IPS-20b (cell line): ENCODE data around the gene FGD6.

Source experiments
- H3K27ac ChIP-seq: one replicate; pipeline ENCODE4 v1.5.1; 2013; ENCODE audit warnings: low read length
- H3K27me3 ChIP-seq: 2 replicates; pipeline ENCODE4 v1.6.1; 2013; ENCODE audit warnings: mild to moderate bottlenecking, low read length, inconsistent platforms; ENCODE audit not compliant: insufficient read depth
- H3K36me3 ChIP-seq: 2 replicates; pipeline ENCODE4 v1.6.1; 2013; ENCODE audit warnings: low read depth, mild to moderate bottlenecking, inconsistent platforms, low read length, moderate library complexity; ENCODE audit not compliant: insufficient read depth
- H3K4me1 ChIP-seq: 2 replicates; pipeline ENCODE4 v1.6.1; 2013; ENCODE audit warnings: mild to moderate bottlenecking, control low read depth, inconsistent platforms, low read length, moderate library complexity; ENCODE audit not compliant: insufficient read depth
- H3K4me3 ChIP-seq: 2 replicates; pipeline ENCODE4 v1.5.1; 2013; ENCODE audit warnings: mild to moderate bottlenecking, low read length, inconsistent platforms
- H3K9ac ChIP-seq: 2 replicates; pipeline ENCODE4 v1.6.1; 2013; ENCODE audit warnings: low read depth, mild to moderate bottlenecking, inconsistent platforms, low read length, moderate library complexity
- H3K9me3 ChIP-seq: 2 replicates; pipeline ENCODE4 v1.6.1; 2013; ENCODE audit warnings: mild to moderate bottlenecking, low read depth, low read length, inconsistent platforms; ENCODE audit not compliant: insufficient read depth

FGD6 gene

GRCh38 chr12:95034750-95035149 lies 182.5 kb downstream of the FGD6 start:
- peaks cover 85% of the 10 kb centered on the region for H3K36me3 ChIP-seq
- no peaks in the 10 kb centered on the region for H3K4me1 ChIP-seq
- H3K4me3 ChIP-seq: no peak overlapping the region
- no peak overlapping the region for H3K9ac ChIP-seq
- H3K27ac ChIP-seq: no peak overlapping the region
- no peaks in the 10 kb centered on the region for H3K27me3 ChIP-seq
- no peaks in the 10 kb centered on the region for H3K9me3 ChIP-seq
